Adrenal gland (tissue), 12 donors: ENCODE measurements around the gene SLC25A15. TPM values are rescaled to one million over a fixed set of nuclear protein-coding genes. Genes with fewer than 3 reads are reported as not detected.
A peak's percentile ranks its signal among the peaks of the same experiment; 100 is the strongest.
"Not testable (repeated sequence)": the region's sequence is repeated elsewhere in the genome, so short reads cannot be mapped to it uniquely, and the experiment has no call there.

ENCODE experiments used
- DNase-seq, 7 donors: peaks; one replicate each; pipeline ENCODE4 v3.0.0-alpha.2; 2019 to 2020
- H3K27ac ChIP-seq, 5 donors: fragments of 200-600 bp; sonication (generic) in 4 of 5; 1 replicate in 3 of 5; 2 replicates in 2 of 5; pipeline versions ENCODE4 v1.5.1 to v1.8.0; 2016 to 2020; ENCODE audit warnings: mild to moderate bottlenecking in 1 of 5
- H3K27me3 ChIP-seq: fragments of 200-600 bp; 2 replicates; pipeline ENCODE4 v1.8.0; 2021
- H3K36me3 ChIP-seq, 2 donors: fragments of 200-600 bp; replicated peaks in 1 of 2; 1 replicate in 1 of 2; 2 replicates in 1 of 2; pipeline versions ENCODE4 v1.5.1 to v1.8.0; 2018 to 2022
- H3K4me1 ChIP-seq, 2 donors: fragments of 200-600 bp; replicated peaks in 1 of 2; 1 replicate in 1 of 2; 2 replicates in 1 of 2; pipeline versions ENCODE4 v1.5.1 to v1.8.0; 2018 to 2021
- H3K4me3 ChIP-seq, 4 donors: fragments of 200-600 bp; sonication (generic) in 3 of 4; one replicate each; pipeline ENCODE4 v1.5.1; 2016 to 2018
- H3K9me3 ChIP-seq, 3 donors: fragments of 200-600 bp; sonication (generic) in 1 of 3; replicated peaks in 1 of 3; 1 replicate in 2 of 3; 2 replicates in 1 of 3; pipeline versions ENCODE4 v1.5.1 to v1.8.0; 2016 to 2021
- POLR2A ChIP-seq, 2 donors: fragments of 450-650 bp; IDR thresholded peaks; one replicate each; pipeline ENCODE4 v1.6.1; 2017; ENCODE audit warnings: antibody characterized with exemption in 2 of 2, mild to moderate bottlenecking in 2 of 2, moderate library complexity in 1 of 2
- WGBS, 4 donors: extraction: QIAGEN DNeasy Blood & Tissue Kit in 2 of 4; methylation state at CpG; one replicate each; pipeline versions ENCODE4 v1.1.5 to v1.1.7; 2013 to 2017; 5-methylcytosine and 5-hydroxymethylcytosine counted together
- intact Hi-C, 2 donors: fragments of 100-400 bp; cut with DNase I; formaldehyde crosslinking; loops; one replicate each; pipeline versions ENCODE4 v1.14.1 to v1.15.0; 2022 to 2023
- polyA plus RNA-seq, 3 donors: library from polyadenylated mRNA; stranded (reverse); fragments of 200-250 nt in 2 of 3; fragments of 350-450 nt in 1 of 3; fragmentation: Illumina TruSeq in 1 of 3; extraction: RNeasy Lipid Tissue Mini Kit (QIAGEN cat#74804) in 1 of 3; gene quantifications; one replicate each; pipeline ENCODE4 v1.2.3, GENCODE V29; 2013 to 2014
- total RNA-seq, 9 donors: library from RNA; depleted of rRNA in 4 of 9; stranded (reverse); fragments of >200 nt in 4 of 9; fragments of 120-200 nt in 1 of 9; fragmentation: NEBNext Ultra II Directional in 1 of 9; extraction: Animal tissue kit (Norgen Biotek cat#: 25700) in 1 of 9; gene quantifications; one replicate each; pipeline versions ENCODE4 v1.1.0 to v1.2.4, GENCODE V29; 2013 to 2023
- TF ChIP-seq, protein P1 (sequence below), 6 experiments: fragments of 450-650 bp in 4 of 6; fragments of 200-600 bp in 2 of 6; sonication (generic) in 1 of 6; IDR thresholded peaks; 1 replicate in 5 of 6; 2 replicates in 1 of 6; pipeline versions ENCODE4 v1.5.1 to v1.8.0; 2016 to 2021; ENCODE audit warnings: antibody characterized with exemption in 6 of 6, mild to moderate bottlenecking in 2 of 6, moderate library complexity in 1 of 6
- donor health status: healthy with polysubstance abuse.
- donor health status: Bipolar disorder and iron deficiency.
- donor health status: DM: yes; HTN: yes; CAD: no.
- donor health status: DM: no; HTN: no; CAD: no.
- donor health status: DM: no; HTN: no; CAD: no.
- donor health status: DM: yes; HTN: yes; CAD: no.

Gene SLC25A15
- total and polyA plus RNA-seq, 12 donors, result 0.32 to 27.9 (median 4.0) TPM

DNA sequence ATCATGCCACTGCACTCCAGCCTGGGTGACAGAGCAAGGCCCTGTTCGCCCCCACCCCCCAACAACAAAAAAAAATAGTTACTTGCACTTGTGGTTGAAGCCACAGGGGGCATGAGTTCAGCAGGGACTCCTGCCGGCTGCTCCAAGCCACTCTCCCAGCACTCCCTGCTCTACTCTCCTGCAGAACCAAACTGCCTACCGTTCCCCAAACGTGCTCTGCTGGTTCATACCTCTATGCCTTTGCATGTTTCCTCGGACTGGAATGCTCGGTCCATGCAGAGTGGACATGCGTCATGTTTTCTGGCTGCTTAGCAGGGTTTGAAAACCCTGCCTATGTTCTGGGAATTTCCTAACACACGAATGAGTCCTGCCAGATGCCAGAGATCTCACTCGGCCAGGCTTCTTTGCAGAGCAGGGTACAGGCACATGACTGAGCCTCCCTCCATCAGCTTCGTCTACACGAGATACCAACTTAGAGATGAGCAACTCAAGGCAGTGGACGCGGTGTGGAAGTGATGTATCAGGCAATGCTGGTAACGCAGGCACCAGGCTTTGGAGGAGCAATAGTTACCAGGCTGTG, 8.5 kb upstream of the SLC25A15 start:
- intact Hi-C loops, result no loop called here
- TF ChIP-seq, protein P1, sequence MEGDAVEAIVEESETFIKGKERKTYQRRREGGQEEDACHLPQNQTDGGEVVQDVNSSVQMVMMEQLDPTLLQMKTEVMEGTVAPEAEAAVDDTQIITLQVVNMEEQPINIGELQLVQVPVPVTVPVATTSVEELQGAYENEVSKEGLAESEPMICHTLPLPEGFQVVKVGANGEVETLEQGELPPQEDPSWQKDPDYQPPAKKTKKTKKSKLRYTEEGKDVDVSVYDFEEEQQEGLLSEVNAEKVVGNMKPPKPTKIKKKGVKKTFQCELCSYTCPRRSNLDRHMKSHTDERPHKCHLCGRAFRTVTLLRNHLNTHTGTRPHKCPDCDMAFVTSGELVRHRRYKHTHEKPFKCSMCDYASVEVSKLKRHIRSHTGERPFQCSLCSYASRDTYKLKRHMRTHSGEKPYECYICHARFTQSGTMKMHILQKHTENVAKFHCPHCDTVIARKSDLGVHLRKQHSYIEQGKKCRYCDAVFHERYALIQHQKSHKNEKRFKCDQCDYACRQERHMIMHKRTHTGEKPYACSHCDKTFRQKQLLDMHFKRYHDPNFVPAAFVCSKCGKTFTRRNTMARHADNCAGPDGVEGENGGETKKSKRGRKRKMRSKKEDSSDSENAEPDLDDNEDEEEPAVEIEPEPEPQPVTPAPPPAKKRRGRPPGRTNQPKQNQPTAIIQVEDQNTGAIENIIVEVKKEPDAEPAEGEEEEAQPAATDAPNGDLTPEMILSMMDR (IDR thresholded peaks at IDR 0.05), result no peak
- no peak for TF ChIP-seq POLR2A (IDR thresholded peaks at IDR 0.05)
- DNase-seq, result no peak
- Histone ChIP-seq H3K4me1 (peaks cover 5 to 12% of the 10 kb centered on the region in 2 donors), H3K9me3 (no peaks in the 10 kb centered on the region), H3K27me3 (no peaks in the 10 kb centered on the region), H3K27ac (no peak overlapping the region), H3K4me3 (no peak overlapping the region), H3K36me3 (no peaks in the 10 kb centered on the region)
- WGBS, 4 donors, result 72 to 78% (median 73%) methylated on average over 13 to 14 of the region's 14 CpGs

DNA sequence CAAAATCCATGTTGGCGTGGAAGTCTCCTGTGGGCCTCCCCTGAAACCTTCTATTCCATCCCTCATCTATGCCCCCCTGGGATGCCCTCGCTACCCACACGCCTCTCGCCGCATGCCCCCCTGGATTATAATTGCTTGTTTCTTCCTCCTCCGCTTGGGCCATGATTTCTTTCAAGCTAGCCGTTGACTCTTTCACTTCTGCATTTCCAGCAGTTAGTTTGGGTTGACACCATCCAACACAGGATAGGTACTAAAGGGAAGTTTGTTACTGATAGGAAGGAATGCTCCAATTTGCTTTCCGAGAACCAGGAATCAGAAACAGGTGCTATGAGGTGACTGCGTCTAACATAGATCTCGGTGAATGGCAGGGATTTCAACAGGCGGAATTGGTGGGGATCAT, 7.7 kb upstream of the SLC25A15 start:
- Histone ChIP-seq H3K4me1 (peaks cover 5 to 10% of the 10 kb centered on the region in 2 donors), H3K27ac (no peak overlapping the region), H3K36me3 (no peaks in the 10 kb centered on the region), H3K4me3 (no peak overlapping the region), H3K27me3 (no peaks in the 10 kb centered on the region), H3K9me3 (no peaks in the 10 kb centered on the region)
- intact Hi-C loops, result no loop called here
- WGBS, 4 donors, result 81 to 85% (median 82%) methylated on average over 11 of the region's 11 CpGs
- TF ChIP-seq, protein P1 (IDR thresholded peaks at IDR 0.05), result no peak
- TF ChIP-seq POLR2A (IDR thresholded peaks at IDR 0.05), result no peak
- DNase-seq, result no peak

DNA sequence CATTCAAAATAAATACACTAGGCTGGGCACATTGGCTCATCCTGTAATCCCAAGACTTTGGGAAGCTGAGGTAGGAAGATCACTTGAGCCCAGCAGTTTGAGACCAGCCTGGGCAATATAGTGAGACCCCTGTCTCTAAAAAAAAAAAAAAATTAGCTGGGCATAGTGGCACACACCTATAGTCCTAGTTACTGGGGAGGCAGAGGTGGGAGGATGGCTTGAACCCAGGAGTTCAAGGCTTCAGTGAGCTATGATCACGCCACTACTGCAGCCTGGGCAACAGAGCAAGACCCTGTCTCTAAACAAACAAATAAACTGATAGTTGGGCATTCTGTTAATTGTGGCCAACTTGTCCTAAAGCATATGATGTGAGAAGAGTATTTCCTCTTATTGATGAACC, 6.4 kb upstream of the SLC25A15 start:
- WGBS, 4 donors, result 88 to 100% (median 96%) methylated on average over 1 of the region's 1 CpG
- H3K27me3 ChIP-seq, H3K9me3 ChIP-seq, intact Hi-C loops, H3K4me1 ChIP-seq, DNase-seq, H3K4me3 ChIP-seq, H3K27ac ChIP-seq, H3K36me3 ChIP-seq: not testable (repeated sequence)

DNA sequence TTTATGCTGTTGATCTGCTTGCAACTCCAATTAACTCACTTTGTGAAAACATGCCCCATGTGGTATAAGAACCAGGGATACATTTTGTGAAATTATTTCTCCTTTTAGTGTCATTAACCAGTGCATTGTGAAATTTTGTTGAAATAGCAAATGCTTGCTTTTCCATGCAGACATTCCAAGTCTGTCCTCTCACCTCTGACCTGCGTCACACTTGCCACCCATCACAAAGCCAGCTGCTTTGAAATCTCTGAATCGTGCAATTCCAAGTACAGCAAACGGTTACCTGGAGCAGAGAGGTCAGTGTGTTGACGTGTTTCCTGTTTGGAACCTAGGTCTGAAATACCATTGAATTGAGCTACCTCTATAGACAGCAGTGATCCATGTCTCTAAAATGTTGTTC, 4.9 kb upstream of the SLC25A15 start:
- TF ChIP-seq POLR2A (IDR thresholded peaks at IDR 0.05), result no peak
- TF ChIP-seq, protein P1 (IDR thresholded peaks at IDR 0.05), result no peak
- Histone ChIP-seq H3K27ac (no peak overlapping the region), H3K9me3 (no peaks in the 10 kb centered on the region), H3K4me3 (no peak overlapping the region), H3K36me3 (no peaks in the 10 kb centered on the region), H3K27me3 (no peaks in the 10 kb centered on the region), H3K4me1 (peaks cover 4% of the 10 kb centered on the region in 2 donors)
- WGBS, 4 donors, result 76 to 89% (median 84%) methylated on average over 4 of the region's 4 CpGs
- intact Hi-C loops, result no loop called here
- no peak for DNase-seq

DNA sequence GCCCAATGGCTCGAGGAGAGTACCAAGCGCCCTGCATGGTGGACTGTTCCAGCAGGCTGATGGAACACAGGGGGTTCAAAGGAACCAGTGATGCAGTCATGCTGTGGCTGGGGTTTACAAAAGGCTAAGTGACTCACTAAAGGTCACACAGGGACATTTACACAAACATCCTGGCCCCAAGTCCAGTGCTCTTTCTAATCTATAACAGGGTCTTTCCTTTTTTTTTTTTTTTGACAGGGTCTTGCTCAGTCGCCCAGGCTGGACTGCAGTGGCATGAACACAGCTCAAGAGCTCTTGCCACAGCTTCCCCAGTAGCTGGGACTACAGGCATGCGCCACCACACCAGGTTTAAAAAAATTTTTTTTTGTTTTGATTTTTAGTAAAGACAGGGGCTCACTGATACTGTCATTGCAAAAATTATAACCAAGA, 2.8 kb upstream of the SLC25A15 start:
- intact Hi-C loops, result no loop called here
- Histone ChIP-seq H3K27me3 (no peaks in the 10 kb centered on the region), H3K27ac (no peak overlapping the region), H3K4me3 (no peak overlapping the region), H3K4me1 (peaks cover 4 to 10% of the 10 kb centered on the region in 2 donors), H3K9me3 (no peaks in the 10 kb centered on the region), H3K36me3 (no peaks in the 10 kb centered on the region)
- TF ChIP-seq, protein P1 (IDR thresholded peaks at IDR 0.05), result no peak
- no peak for TF ChIP-seq POLR2A (IDR thresholded peaks at IDR 0.05)
- peak in 4 of 7 donors; percentile 16 to 52 (median 26) for DNase-seq
- 84 to 90% (median 89%) methylated on average over 4 of the region's 4 CpGs for WGBS, 4 donors
